K562 (cell line): Measurements from ENCODE around the gene INMT. TPM values are rescaled to one million over a fixed set of nuclear protein-coding genes. Genes with fewer than 3 reads are reported as not detected.

ENCODE experiments used
- ATAC-seq: fragments of 200-7000 bp; cut with Tn5 transposase; 3 replicates; pipeline ENCODE4 v1.9.1; 2020; ENCODE audit warnings: moderate library complexity
- BruUV-seq: library from RNA; stranded (reverse); fragments of 400-500 nt; replicated peaks from 2 replicates; lab custom pipeline; 2021; lab: Mats Ljungman, UMichigan
- CTCF ChIA-PET: fragments of 300-600 bp; formaldehyde crosslinking; extraction: SDS; loops from one replicate; lab custom pipeline; 2021; ENCODE audit warnings: low intra/inter-chr PET ratio; lab: Yijun Ruan, JAX
- POLR2A ChIA-PET: fragments of 300-600, 350-650 bp; sonication (Branson Sonifier 250); formaldehyde crosslinking; extraction: SDS; loops from one replicate; lab custom pipeline; 2021; ENCODE audit warnings: antibody characterized with exemption, inconsistent platforms; lab: Yijun Ruan, JAX
- DNase-seq, 4 experiments: peaks; one replicate each; pipeline versions ENCODE4 v3.0.0 to v3.0.0-alpha.2; 2011 to 2018; ENCODE audit warnings: low spot score in 3 of 4, mixed read lengths in 3 of 4; ENCODE audit errors: extremely low read depth in 1 of 4
- FAIRE-seq: peaks from 2 replicates; lab custom pipeline; 2011; peaks lifted over from hg19 to GRCh38; lab: Jason Lieb, UNC
- H2AFZ ChIP-seq: 2 replicates; pipeline ENCODE4 v1.6.0; 2011; ENCODE audit warnings: low read depth, low read length, control low read depth, inconsistent platforms
- H3K27ac ChIP-seq: fragments of 200-600 bp; 3 replicates; pipeline ENCODE4 v1.8.0; 2011; ENCODE audit warnings: low read depth, mild to moderate bottlenecking, control low read depth, inconsistent platforms, low read length, moderate library complexity, mixed read lengths; ENCODE audit errors: extremely low read depth
- H3K27me3 ChIP-seq, 2 experiments: fragments of 300-600 bp in 1 of 2; 2 replicates in 1 of 2; 3 replicates in 1 of 2; pipeline versions ENCODE4 v1.6.0 to v1.8.0; 2011; ENCODE audit warnings: inconsistent platforms in 2 of 2, low read length in 2 of 2, mild to moderate bottlenecking in 1 of 2, mixed read lengths in 1 of 2, moderate library complexity in 1 of 2; ENCODE audit not compliant: control insufficient read depth in 2 of 2, insufficient read depth in 2 of 2
- H3K36me3 ChIP-seq: fragments of 300-600 bp; 3 replicates; pipeline ENCODE4 v1.8.0; 2011; ENCODE audit warnings: mild to moderate bottlenecking, low read length, inconsistent platforms; ENCODE audit not compliant: control insufficient read depth, insufficient read depth
- H3K4me1 ChIP-seq, 2 experiments: fragments of 200-600 bp in 1 of 2; replicated peaks in 1 of 2; 2 replicates in 1 of 2; 3 replicates in 1 of 2; pipeline versions ENCODE4 v1.5.1 to v1.8.0; 2011; ENCODE audit warnings: inconsistent platforms in 2 of 2, low read length in 2 of 2, mild to moderate bottlenecking in 1 of 2, mixed read lengths in 1 of 2, moderate library complexity in 1 of 2; ENCODE audit not compliant: control insufficient read depth in 2 of 2, insufficient read depth in 2 of 2
- H3K4me2 ChIP-seq: 2 replicates; pipeline ENCODE4 v1.6.1; 2011; ENCODE audit warnings: low read length, control low read depth, inconsistent platforms, mixed read lengths; ENCODE audit not compliant: insufficient read depth
- H3K4me3 ChIP-seq: fragments of 200-600 bp; sonication (generic), shearing (Covaris generic); 2 replicates; pipeline ENCODE4 v1.5.1; 2016; ENCODE audit warnings: control low read depth, inconsistent platforms
- H3K79me2 ChIP-seq: fragments of 200-600 bp; 3 replicates; pipeline ENCODE4 v1.8.0; 2011; ENCODE audit warnings: low read length, inconsistent platforms; ENCODE audit not compliant: control insufficient read depth, insufficient read depth
- H3K9ac ChIP-seq, 2 experiments: 2 replicates each; pipeline versions ENCODE4 v1.6.0 to v1.6.1; 2011; ENCODE audit warnings: low read depth in 2 of 2, low read length in 2 of 2, control low read depth in 1 of 2, inconsistent platforms in 1 of 2, mild to moderate bottlenecking in 1 of 2, mixed read lengths in 1 of 2; ENCODE audit not compliant: insufficient read depth in 1 of 2
- H3K9me1 ChIP-seq: one replicate; pipeline ENCODE4 v1.6.0; 2011; ENCODE audit warnings: inconsistent platforms, mild to moderate bottlenecking, low read length, moderate library complexity; ENCODE audit not compliant: control insufficient read depth, insufficient read depth
- H3K9me3 ChIP-seq: replicated peaks from 2 replicates; pipeline ENCODE4 v1.5.1; 2011; ENCODE audit warnings: low read depth, low read length, inconsistent platforms; ENCODE audit not compliant: control insufficient read depth, insufficient read depth
- H4K20me1 ChIP-seq: replicated peaks from 2 replicates; pipeline ENCODE4 v1.6.1; 2011; ENCODE audit warnings: low read length, inconsistent platforms, mixed read lengths; ENCODE audit not compliant: control insufficient read depth, insufficient read depth
- MEIS2 ChIP-seq: fragments of 450-650 bp; IDR thresholded peaks from 2 replicates; pipeline ENCODE4 v1.6.1; 2014; ENCODE audit warnings: mild to moderate bottlenecking; ENCODE audit not compliant: partially characterized antibody
- PTTG1 ChIP-seq: fragments of 450-650 bp; IDR thresholded peaks from 2 replicates; pipeline ENCODE4 v1.6.1; 2016; ENCODE audit warnings: low read depth, mild to moderate bottlenecking, missing genetic modification characterization, missing compliant biosample characterization
- WGBS: fragments of 100-300 bp; shearing (Covaris generic); methylation state at CpG from one replicate; pipeline ENCODE4 v1.1.6; 2016; ENCODE audit warnings: low coverage, mixed read lengths; ENCODE audit not compliant: insufficient coverage; ENCODE audit errors: missing lambda C conversion rate; 5-methylcytosine and 5-hydroxymethylcytosine counted together
- in situ Hi-C: fragments of 300-500 bp; cut with MboI; formaldehyde crosslinking; loops from 4 replicates; pipeline ENCODE4 v1.15.0; 2018; ENCODE audit warnings: inconsistent platforms, mixed read lengths
- intact Hi-C: fragments of 100-400 bp; cut with micrococcal nuclease; formaldehyde crosslinking; loops from 2 replicates; pipeline ENCODE4 v1.14.2; 2022
- polyA plus RNA-seq, 8 experiments: library from polyadenylated mRNA; depleted of rRNA in 4 of 8; stranded (reverse) in 5 of 8; unstranded in 3 of 8; fragments of >200 nt; fragmentation: Nextera tagmentation in 2 of 8; fragmentation: Illumina TruSeq in 1 of 8; extraction: Ambion mirVana in 2 of 8; extraction: Trizol in 1 of 8; gene quantifications; 2 replicates each; pipeline versions ENCODE4 v1.2.1 to v1.2.3, GENCODE V29; 2011 to 2014; ENCODE audit warnings: inconsistent platforms in 1 of 8, missing spikeins in 1 of 8
- total RNA-seq, 7 experiments: library from RNA; depleted of rRNA in 6 of 7; stranded (reverse); fragments of >200 nt in 6 of 7; fragmentation: Illumina TruSeq in 2 of 7; extraction: Trizol in 2 of 7; gene quantifications; 2 replicates each; pipeline versions ENCODE4 v1.2.1 to v1.2.3, GENCODE V29; 2011 to 2021; ENCODE audit warnings: low replicate concordance in 1 of 7
- TF ChIP-seq, protein P1 (sequence below), 2 experiments: IDR thresholded peaks; 2 replicates each; pipeline ENCODE4 v1.6.1; 2011; ENCODE audit warnings: borderline replicate concordance in 1 of 2, control low read depth in 1 of 2, low read depth in 1 of 2, low read length in 1 of 2, mild to moderate bottlenecking in 1 of 2, mixed read lengths in 1 of 2, moderate library complexity in 1 of 2; ENCODE audit not compliant: insufficient read depth in 1 of 2, insufficient read length in 1 of 2, poor library complexity in 1 of 2, severe bottlenecking in 1 of 2; ENCODE audit errors: extremely low read depth in 1 of 2
- TF ChIP-seq, protein P2 (sequence below), 2 experiments: IDR thresholded peaks in 1 of 2; conservative IDR thresholded peaks in 1 of 2; 2 replicates each; pipeline ENCODE4 v1.6.1; 2016; ENCODE audit warnings: low read depth in 2 of 2, mild to moderate bottlenecking in 1 of 2, missing compliant biosample characterization in 1 of 2, missing genetic modification characterization in 1 of 2, moderate library complexity in 1 of 2

Gene INMT
- total and polyA plus RNA-seq, 9 of the 15 experiments (the other 6 are each of a cell fraction or from before 2014, with no cell fraction given) = 0.04 to 0.27 TPM; not detected in 7

- in situ Hi-C loops = loop anchor here (10.0 kb wide), 1 partner anchor 570 kb away; no protein-coding TSS in a partner anchor
- no peak for FAIRE-seq
- Histone ChIP-seq H3K4me3 (no peak overlapping the region), H3K9me3 (no peaks in the 10 kb centered on the region), H3K4me1 (peaks cover 0 to 4% of the 10 kb centered on the region in 2 experiments; a peak in 1 of 5 replicates), H3K9me1 (no peaks in the 10 kb centered on the region), H2AFZ (no peak overlapping the region), H4K20me1 (no peaks in the 10 kb centered on the region)
- WGBS = 3% methylated on average over 7 of the region's 7 CpGs
- DNase-seq = no peak
- CTCF ChIA-PET = no interaction called here
- POLR2A ChIA-PET = interaction anchor here (1.7 kb wide), 1 partner anchor 10 kb away, joined by 6 read pairs; no protein-coding TSS in a partner anchor
- intact Hi-C loops = loop anchor here (10.0 kb wide), 1 partner anchor 460 kb away; no protein-coding TSS in a partner anchor
- TF ChIP-seq, protein P1, sequence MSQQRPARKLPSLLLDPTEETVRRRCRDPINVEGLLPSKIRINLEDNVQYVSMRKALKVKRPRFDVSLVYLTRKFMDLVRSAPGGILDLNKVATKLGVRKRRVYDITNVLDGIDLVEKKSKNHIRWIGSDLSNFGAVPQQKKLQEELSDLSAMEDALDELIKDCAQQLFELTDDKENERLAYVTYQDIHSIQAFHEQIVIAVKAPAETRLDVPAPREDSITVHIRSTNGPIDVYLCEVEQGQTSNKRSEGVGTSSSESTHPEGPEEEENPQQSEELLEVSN (IDR thresholded peaks at IDR 0.05; ENCODE audit: borderline replicate concordance in 1 of 2, extremely low read depth in 1 of 2, insufficient read depth in 1 of 2, insufficient read length in 1 of 2, low read depth in 1 of 2, low read length in 1 of 2, poor library complexity in 1 of 2, severe bottlenecking in 1 of 2) = no peak
- TF ChIP-seq, all 486 proteins: peak for 0
- Histone ChIP-seq H3K9ac (0 out of 4 replicates have a peak overlapping the region, but pooled peaks of 1 of the 2 experiments have one; percentile 38), H3K27ac (no peak overlapping the region), H3K36me3 (no peaks in the 10 kb centered on the region), H3K4me2 (no peak overlapping the region), H3K79me2 (no peaks in the 10 kb centered on the region), H3K27me3 (peaks cover 45 to 64% of the 10 kb centered on the region in 2 experiments)
- BruUV-seq = no TSS peak
- ATAC-seq = 0 out of 3 replicates have a peak, but pooled peaks have one; percentile 27
Measured at GRCh38 chr7:30734497-30734896, 17.4 kb upstream of the INMT start.

GRCh38 chr7:30735631-30736030 is 16.3 kb upstream of the INMT start:
- 4% methylated on average over 3 of the region's 3 CpGs for WGBS
- Histone ChIP-seq H3K4me2 (no peak overlapping the region), H3K79me2 (no peaks in the 10 kb centered on the region), H3K4me1 (peaks cover 0 to 4% of the 10 kb centered on the region in 2 experiments; a peak in 2 of 5 replicates), H3K27me3 (peaks cover 34 to 62% of the 10 kb centered on the region in 2 experiments), H3K9me3 (no peaks in the 10 kb centered on the region), H3K36me3 (no peaks in the 10 kb centered on the region), H3K27ac (no peak overlapping the region), H3K9ac (no peak overlapping the region), H4K20me1 (no peaks in the 10 kb centered on the region), H3K9me1 (no peaks in the 10 kb centered on the region)
- BruUV-seq = no TSS peak
- no peak for ATAC-seq
- intact Hi-C loops (loop anchor here (10.0 kb wide), 1 partner anchor 461 kb away; no protein-coding TSS in a partner anchor), in situ Hi-C loops (loop anchor here (10.0 kb wide), 1 partner anchor 571 kb away; no protein-coding TSS in a partner anchor)
- CTCF ChIA-PET = no interaction called here
- DNase-seq = no peak
- TF ChIP-seq PTTG1 (tag) (no peak), MEIS2 (peak; percentile 30)
- TF ChIP-seq, protein P2, sequence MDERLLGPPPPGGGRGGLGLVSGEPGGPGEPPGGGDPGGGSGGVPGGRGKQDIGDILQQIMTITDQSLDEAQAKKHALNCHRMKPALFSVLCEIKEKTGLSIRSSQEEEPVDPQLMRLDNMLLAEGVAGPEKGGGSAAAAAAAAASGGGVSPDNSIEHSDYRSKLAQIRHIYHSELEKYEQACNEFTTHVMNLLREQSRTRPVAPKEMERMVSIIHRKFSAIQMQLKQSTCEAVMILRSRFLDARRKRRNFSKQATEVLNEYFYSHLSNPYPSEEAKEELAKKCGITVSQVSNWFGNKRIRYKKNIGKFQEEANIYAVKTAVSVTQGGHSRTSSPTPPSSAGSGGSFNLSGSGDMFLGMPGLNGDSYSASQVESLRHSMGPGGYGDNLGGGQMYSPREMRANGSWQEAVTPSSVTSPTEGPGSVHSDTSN (CRISPR knock-in tag; IDR thresholded peaks at IDR 0.05; ENCODE audit: low read depth) = no peak
- TF ChIP-seq, protein P2 (tag; conservative IDR thresholded peaks at IDR 0.05; ENCODE audit: low read depth) = peak; percentile 36; the same call in 1 of the 2 replicates
- TF ChIP-seq, all 486 proteins: peak for 2
- no peak for FAIRE-seq
- H2AFZ ChIP-seq = no peak overlapping the region
- no peak overlapping the region for H3K4me3 ChIP-seq
- POLR2A ChIA-PET = interaction anchor here (0.6 to 1.7 kb wide), 3 partner anchors 9 to 157 kb away, joined by 4 to 6 read pairs (median 4); no protein-coding TSS in a partner anchor
